Loucy (cell line): ENCODE measurements around the gene CHURC1.

Experiments used
- H2AFZ ChIP-seq: fragments of 200-600 bp; sonication (generic); 2 replicates; pipeline ENCODE4 v1.6.0; 2016; ENCODE audit warnings: antibody characterized with exemption, mild to moderate bottlenecking, low read length, moderate library complexity
- H3F3A ChIP-seq: fragments of 200-600 bp; 2 replicates; pipeline ENCODE4 v1.6.0; 2016; ENCODE audit warnings: antibody characterized with exemption, low read depth, mild to moderate bottlenecking
- H3K27me3 ChIP-seq: fragments of 200-600 bp; sonication (generic); 2 replicates; pipeline ENCODE4 v1.6.1; 2014; ENCODE audit warnings: low read length, mild to moderate bottlenecking; ENCODE audit not compliant: insufficient read depth, poor library complexity, severe bottlenecking
- H3K36me3 ChIP-seq: fragments of 200-600 bp; sonication (generic); 2 replicates; pipeline ENCODE4 v1.6.1; 2016; ENCODE audit warnings: low read length; ENCODE audit not compliant: insufficient read depth
- H3K4me1 ChIP-seq: fragments of 200-600 bp; sonication (generic); 2 replicates; pipeline ENCODE4 v1.5.1; 2014; ENCODE audit warnings: low read length, mild to moderate bottlenecking; ENCODE audit not compliant: insufficient read depth, poor library complexity, severe bottlenecking
- H3K4me2 ChIP-seq: fragments of 200-600 bp; sonication (generic); 2 replicates; pipeline ENCODE4 v1.6.0; 2014; ENCODE audit warnings: antibody characterized with exemption, low read length, low read depth, mild to moderate bottlenecking; ENCODE audit not compliant: poor library complexity, severe bottlenecking
- H3K4me3 ChIP-seq: fragments of 200-600 bp; sonication (generic); 2 replicates; pipeline ENCODE4 v1.5.1; 2014; ENCODE audit warnings: low read length, mild to moderate bottlenecking, mixed read lengths; ENCODE audit not compliant: poor library complexity, severe bottlenecking
- H3K79me2 ChIP-seq: fragments of 200-600 bp; sonication (generic); 2 replicates; pipeline ENCODE4 v1.6.1; 2014; ENCODE audit warnings: low read length; ENCODE audit not compliant: insufficient read depth
- H3K9ac ChIP-seq: fragments of 200-600 bp; sonication (generic); 2 replicates; pipeline ENCODE4 v1.6.0; 2014; ENCODE audit warnings: mild to moderate bottlenecking, low read depth, low read length, moderate library complexity; ENCODE audit not compliant: poor library complexity, severe bottlenecking
- H3K9me2 ChIP-seq: fragments of 200-600 bp; sonication (generic); replicated peaks from 2 replicates; pipeline ENCODE4 v1.6.1; 2016; ENCODE audit warnings: low read depth, low read length, mixed read lengths
- H3K9me3 ChIP-seq: fragments of 200-600 bp; sonication (generic); 2 replicates; pipeline ENCODE4 v1.6.1; 2014; ENCODE audit warnings: mild to moderate bottlenecking, antibody characterized with exemption, low read length, low read depth; ENCODE audit not compliant: insufficient read depth
- H4K20me1 ChIP-seq: fragments of 200-600 bp; sonication (generic); 2 replicates; pipeline ENCODE4 v1.6.0; 2014; ENCODE audit warnings: antibody characterized with exemption, low read length, mild to moderate bottlenecking; ENCODE audit not compliant: insufficient read depth, poor library complexity, severe bottlenecking
- CTCF ChIP-seq: fragments of 200-600 bp; sonication (generic); conservative IDR thresholded peaks from 2 replicates; pipeline ENCODE4 v1.5.1; 2014; ENCODE audit warnings: mild to moderate bottlenecking, antibody characterized with exemption, low read length
- EZH2phosphoT487 ChIP-seq: fragments of 200-600 bp; IDR thresholded peaks from 2 replicates; pipeline ENCODE4 v1.6.1; 2018; ENCODE audit warnings: antibody characterized with exemption, mild to moderate bottlenecking, moderate library complexity, borderline replicate concordance

CHURC1 gene

DNA sequence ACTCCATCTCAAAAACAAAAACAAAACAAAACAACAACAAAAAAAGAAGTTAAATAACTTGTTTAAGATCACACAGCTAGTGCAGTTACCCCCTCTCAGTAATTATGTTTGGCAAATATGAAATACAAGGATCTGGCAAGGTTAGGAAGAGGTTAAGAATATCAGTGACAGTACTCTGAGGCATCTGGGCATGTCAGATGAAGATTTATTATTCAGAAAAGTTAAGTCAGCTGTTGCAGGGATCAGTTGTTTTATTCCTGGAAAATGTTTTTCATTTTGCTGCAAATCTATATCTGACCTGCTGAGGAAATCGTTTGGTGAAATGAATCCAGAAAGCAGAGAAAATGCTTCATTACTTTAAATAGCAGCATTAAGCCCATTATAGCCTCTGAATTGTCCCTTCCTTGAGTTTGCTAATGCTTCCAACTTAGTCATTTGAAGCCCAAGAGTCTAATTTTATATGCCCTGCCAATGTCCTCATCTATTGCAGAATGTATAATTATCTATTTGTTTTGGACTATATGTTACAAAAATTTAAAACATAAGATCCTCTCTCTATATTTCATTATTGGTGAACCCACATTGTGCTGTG is 20.2 kb downstream of the CHURC1 start:
- Histone ChIP-seq H3K9me3 (no peaks in the 10 kb centered on the region), H2AFZ (no peak overlapping the region), H4K20me1 (no peaks in the 10 kb centered on the region), H3K9ac (no peak overlapping the region), H3K4me1 (peaks cover 23% of the 10 kb centered on the region), H3K9me2 (no peaks in the 10 kb centered on the region), H3K4me3 (no peak overlapping the region), H3K4me2 (no peak overlapping the region), H3K36me3 (peaks cover 36% of the 10 kb centered on the region; the same call in 1 of the 2 replicates), H3F3A (no peaks in the 10 kb centered on the region), H3K27me3 (no peaks in the 10 kb centered on the region), H3K79me2 (peaks cover 13% of the 10 kb centered on the region; the same call in 1 of the 2 replicates)
- TF ChIP-seq CTCF: no peak
- no peak for TF ChIP-seq EZH2phosphoT487

DNA sequence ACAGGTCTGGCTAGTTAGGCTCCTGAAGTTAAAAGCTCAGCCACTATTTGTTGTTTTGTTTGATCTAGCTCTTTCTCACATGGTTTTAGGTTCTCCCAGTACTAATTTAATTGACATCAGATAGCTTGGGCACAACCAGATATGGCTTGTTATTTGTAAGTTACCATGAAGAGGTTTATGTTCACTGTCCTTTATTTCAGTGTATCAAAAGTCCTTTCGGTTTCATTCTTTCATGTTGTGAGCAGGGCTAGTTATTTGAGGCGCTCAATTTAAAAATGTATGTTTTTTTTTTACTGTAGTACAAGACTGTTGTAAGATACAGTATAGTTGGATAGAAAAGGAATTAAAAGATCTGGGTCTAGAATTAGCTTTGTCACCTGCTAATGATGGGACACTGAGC is 21.3 kb downstream of the CHURC1 start:
- Histone ChIP-seq H3K9ac (no peak overlapping the region), H3K79me2 (peaks cover 6% of the 10 kb centered on the region; the same call in 1 of the 2 replicates), H4K20me1 (no peaks in the 10 kb centered on the region), H2AFZ (no peak overlapping the region), H3K4me2 (no peak overlapping the region), H3K9me3 (no peaks in the 10 kb centered on the region), H3K27me3 (no peaks in the 10 kb centered on the region), H3K4me1 (peaks cover 12% of the 10 kb centered on the region), H3K9me2 (no peaks in the 10 kb centered on the region), H3K36me3 (peaks cover 36% of the 10 kb centered on the region; the same call in 1 of the 2 replicates), H3K4me3 (no peak overlapping the region), H3F3A (no peaks in the 10 kb centered on the region)
- TF ChIP-seq CTCF: no peak
- no peak for TF ChIP-seq EZH2phosphoT487

DNA sequence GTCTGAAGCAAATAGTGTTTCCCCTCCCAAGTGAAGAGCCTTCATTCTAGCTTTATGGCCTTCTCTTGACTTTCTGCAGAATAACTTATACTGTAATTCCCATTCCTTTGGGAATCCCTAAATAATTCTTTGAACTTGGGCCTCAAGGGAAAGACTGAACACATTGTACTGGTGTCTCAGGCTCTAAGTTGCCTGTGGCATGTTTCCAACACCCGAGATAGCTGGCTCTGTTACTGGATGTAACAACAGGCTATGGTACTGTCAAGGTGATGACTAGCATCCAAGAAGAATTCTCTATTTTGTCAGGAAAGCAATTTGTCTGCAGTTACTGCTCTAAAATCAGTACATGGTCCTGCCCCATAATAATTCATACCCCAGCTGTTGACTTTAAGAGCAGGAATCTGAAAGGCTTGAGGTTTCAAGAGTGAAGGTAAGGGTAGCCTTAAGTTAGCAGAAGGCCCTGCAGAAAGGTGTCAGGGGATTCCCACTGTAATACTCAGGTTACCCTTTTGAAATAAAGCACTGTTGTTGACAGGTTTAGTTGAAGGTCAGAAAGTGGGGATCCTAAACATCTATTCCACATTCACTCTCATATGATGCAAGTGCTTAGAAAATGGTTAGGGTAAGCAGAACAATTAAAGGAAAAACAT is 23.0 kb downstream of the CHURC1 start:
- H3F3A ChIP-seq: no peaks in the 10 kb centered on the region
- H3K4me2 ChIP-seq: no peak overlapping the region
- no peaks in the 10 kb centered on the region for H3K27me3 ChIP-seq
- no peaks in the 10 kb centered on the region for H3K79me2 ChIP-seq
- H3K4me1 ChIP-seq: peaks cover 11% of the 10 kb centered on the region
- H4K20me1 ChIP-seq: no peaks in the 10 kb centered on the region
- no peaks in the 10 kb centered on the region for H3K9me3 ChIP-seq
- no peak overlapping the region for H3K4me3 ChIP-seq
- no peak overlapping the region for H2AFZ ChIP-seq
- no peak overlapping the region for H3K9ac ChIP-seq
- H3K36me3 ChIP-seq: peaks cover 25% of the 10 kb centered on the region; the same call in 1 of the 2 replicates
- H3K9me2 ChIP-seq: no peaks in the 10 kb centered on the region
- TF ChIP-seq CTCF (no peak), EZH2phosphoT487 (no peak)
